ENCODE data around the gene CCDC183. TPM values are rescaled to one million over a fixed set of nuclear protein-coding genes. Genes with fewer than 3 reads are reported as not detected.
A peak's percentile ranks its signal among the peaks of the same experiment; 100 is the strongest.

Gene CCDC183
- total RNA-seq, 1 experiment from 2014 or later: 3.6 TPM

DNA sequence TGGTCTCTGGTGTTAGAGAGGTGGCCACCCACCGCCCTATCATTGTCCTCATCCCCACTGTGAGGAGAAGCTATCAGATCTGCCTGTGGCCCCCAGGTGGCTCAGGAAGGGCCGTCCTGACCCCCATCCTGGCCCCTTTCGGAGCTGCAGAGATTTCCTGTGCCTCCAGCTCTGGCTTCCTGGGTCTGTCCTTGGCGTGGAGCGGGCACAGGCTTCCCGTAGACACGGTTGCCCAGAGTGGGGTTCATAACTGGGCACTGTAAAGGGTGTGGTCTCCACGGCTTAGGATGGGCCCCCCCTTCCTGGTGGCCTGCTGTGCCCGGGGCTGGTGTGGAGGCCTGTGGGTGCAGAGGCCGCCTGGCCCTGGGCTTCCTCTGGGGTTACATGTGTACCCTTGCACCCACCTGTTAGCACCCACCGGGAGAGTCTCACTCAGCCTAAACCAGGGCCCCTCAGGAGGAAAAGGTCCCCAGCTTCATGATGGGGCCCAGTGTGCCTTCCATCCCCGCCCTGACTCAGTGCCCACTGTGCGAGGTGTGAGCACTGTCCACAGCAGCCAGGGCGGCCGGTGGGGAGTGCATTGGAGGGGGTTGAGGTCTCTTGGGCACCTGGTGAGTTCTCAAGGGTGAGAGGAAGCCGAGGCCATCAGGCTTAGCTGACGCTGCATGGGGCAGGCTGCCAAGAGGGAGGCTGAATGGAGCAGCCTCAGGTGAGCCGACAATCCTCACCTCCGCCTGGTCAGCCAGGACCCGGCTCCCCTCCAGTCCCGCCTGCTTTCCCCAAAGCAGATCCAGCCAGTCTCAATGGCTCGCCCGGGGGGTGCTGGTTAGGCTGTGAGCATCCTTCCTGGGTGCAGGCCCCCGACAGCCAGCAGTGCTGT lies 30.8 kb downstream of the CCDC183 start:
- ChIA-PET CTCF (no interaction called here), POLR2A (ENCODE audit: unreplicated experiment) (no interaction called here)
- peak in 1 of 2 experiments; percentile 13 for DNase-seq
- no peaks in the 10 kb centered on the region for H3K79me2 ChIP-seq (ENCODE audit: low read depth)
- no peaks in the 10 kb centered on the region for H3K27me3 ChIP-seq (ENCODE audit: insufficient read depth, low read depth)
- intact Hi-C loops (cut with micrococcal nuclease; ENCODE audit: unreplicated experiment): no loop called here
- H3K9me3 ChIP-seq (ENCODE audit: insufficient read depth, low read depth): no peaks in the 10 kb centered on the region
- no peak overlapping the region for H3K27ac ChIP-seq
- peaks cover 11% of the 10 kb centered on the region for H4K20me1 ChIP-seq (ENCODE audit: insufficient read depth)
- no peaks in the 10 kb centered on the region for H3K36me3 ChIP-seq (ENCODE audit: low read depth)
- H3K9me2 ChIP-seq (ENCODE audit: insufficient read depth): no peaks in the 10 kb centered on the region
- no peaks in the 10 kb centered on the region for H3F3A ChIP-seq (ENCODE audit: insufficient read depth, low read depth)
- no peak for TF ChIP-seq EZH2 (IDR thresholded peaks at IDR 0.05; ENCODE audit: low read depth)
- TF ChIP-seq, protein P1, sequence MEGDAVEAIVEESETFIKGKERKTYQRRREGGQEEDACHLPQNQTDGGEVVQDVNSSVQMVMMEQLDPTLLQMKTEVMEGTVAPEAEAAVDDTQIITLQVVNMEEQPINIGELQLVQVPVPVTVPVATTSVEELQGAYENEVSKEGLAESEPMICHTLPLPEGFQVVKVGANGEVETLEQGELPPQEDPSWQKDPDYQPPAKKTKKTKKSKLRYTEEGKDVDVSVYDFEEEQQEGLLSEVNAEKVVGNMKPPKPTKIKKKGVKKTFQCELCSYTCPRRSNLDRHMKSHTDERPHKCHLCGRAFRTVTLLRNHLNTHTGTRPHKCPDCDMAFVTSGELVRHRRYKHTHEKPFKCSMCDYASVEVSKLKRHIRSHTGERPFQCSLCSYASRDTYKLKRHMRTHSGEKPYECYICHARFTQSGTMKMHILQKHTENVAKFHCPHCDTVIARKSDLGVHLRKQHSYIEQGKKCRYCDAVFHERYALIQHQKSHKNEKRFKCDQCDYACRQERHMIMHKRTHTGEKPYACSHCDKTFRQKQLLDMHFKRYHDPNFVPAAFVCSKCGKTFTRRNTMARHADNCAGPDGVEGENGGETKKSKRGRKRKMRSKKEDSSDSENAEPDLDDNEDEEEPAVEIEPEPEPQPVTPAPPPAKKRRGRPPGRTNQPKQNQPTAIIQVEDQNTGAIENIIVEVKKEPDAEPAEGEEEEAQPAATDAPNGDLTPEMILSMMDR (conservative IDR thresholded peaks at IDR 0.05): no peak
- no peaks in the 10 kb centered on the region for H3K4me1 ChIP-seq (replicated peaks; ENCODE audit: insufficient read depth)
- no TSS peak for BruUV-seq (replicated peaks)
- no peak overlapping the region for H2AFZ ChIP-seq
- H3K4me3 ChIP-seq: no peak overlapping the region
- no peak overlapping the region for H3K4me2 ChIP-seq

DNA sequence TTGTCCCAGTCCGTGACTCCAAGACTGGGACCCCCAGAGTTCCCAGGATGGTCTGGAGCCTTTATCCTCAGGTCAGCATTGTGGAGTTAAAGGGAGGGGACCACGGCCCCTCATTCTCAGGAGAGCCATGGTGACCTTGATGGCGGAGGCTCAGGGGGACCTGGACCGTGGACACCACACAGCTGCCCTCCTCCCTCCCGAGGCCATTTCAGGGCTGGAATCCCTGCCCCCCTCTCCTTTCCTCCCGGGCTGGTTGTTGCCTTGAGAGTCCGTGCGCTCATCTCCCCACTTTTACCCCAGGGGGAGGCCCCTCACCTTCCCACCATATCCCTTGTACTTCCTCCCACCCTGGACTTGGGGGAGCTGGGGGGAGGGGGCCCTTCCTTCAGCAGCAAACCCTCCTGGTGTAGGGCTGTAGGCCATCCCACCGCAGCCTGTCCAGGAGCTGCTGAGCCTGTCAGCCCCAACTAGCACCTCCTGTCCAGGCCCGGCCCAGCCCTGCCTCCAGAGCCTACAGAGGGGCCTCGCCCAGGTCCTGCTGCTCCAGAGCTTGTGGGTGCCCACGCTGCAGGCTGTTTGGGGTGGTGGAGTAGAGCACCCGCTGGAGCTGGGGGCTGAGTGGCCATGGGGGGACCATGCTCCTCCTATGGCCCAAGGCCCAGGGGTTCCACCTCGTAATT lies 31.8 kb downstream of the CCDC183 start:
- Histone ChIP-seq H3K9me2 (ENCODE audit: insufficient read depth) (no peaks in the 10 kb centered on the region), H3K27me3 (ENCODE audit: insufficient read depth, low read depth) (no peaks in the 10 kb centered on the region), H2AFZ (no peak overlapping the region), H4K20me1 (ENCODE audit: insufficient read depth) (peaks cover 6% of the 10 kb centered on the region; the same call in 1 of the 2 replicates), H3K4me1 (replicated peaks; ENCODE audit: insufficient read depth) (no peaks in the 10 kb centered on the region), H3K9me3 (ENCODE audit: insufficient read depth, low read depth) (no peaks in the 10 kb centered on the region), H3K4me2 (no peak overlapping the region), H3K4me3 (no peak overlapping the region), H3K79me2 (ENCODE audit: low read depth) (no peaks in the 10 kb centered on the region), H3K36me3 (ENCODE audit: low read depth) (no peaks in the 10 kb centered on the region), H3K27ac (no peak overlapping the region), H3F3A (ENCODE audit: insufficient read depth, low read depth) (no peaks in the 10 kb centered on the region; the same call in 1 of the 2 replicates)
- ChIA-PET POLR2A (ENCODE audit: unreplicated experiment) (no interaction called here), CTCF (no interaction called here)
- intact Hi-C loops (cut with micrococcal nuclease; ENCODE audit: unreplicated experiment): no loop called here
- no peak for TF ChIP-seq EZH2 (IDR thresholded peaks at IDR 0.05; ENCODE audit: low read depth)
- TF ChIP-seq, protein P1 (conservative IDR thresholded peaks at IDR 0.05): no peak
- peak in 1 of 2 experiments; percentile 28 for DNase-seq
- no TSS peak for BruUV-seq (replicated peaks)

DNA sequence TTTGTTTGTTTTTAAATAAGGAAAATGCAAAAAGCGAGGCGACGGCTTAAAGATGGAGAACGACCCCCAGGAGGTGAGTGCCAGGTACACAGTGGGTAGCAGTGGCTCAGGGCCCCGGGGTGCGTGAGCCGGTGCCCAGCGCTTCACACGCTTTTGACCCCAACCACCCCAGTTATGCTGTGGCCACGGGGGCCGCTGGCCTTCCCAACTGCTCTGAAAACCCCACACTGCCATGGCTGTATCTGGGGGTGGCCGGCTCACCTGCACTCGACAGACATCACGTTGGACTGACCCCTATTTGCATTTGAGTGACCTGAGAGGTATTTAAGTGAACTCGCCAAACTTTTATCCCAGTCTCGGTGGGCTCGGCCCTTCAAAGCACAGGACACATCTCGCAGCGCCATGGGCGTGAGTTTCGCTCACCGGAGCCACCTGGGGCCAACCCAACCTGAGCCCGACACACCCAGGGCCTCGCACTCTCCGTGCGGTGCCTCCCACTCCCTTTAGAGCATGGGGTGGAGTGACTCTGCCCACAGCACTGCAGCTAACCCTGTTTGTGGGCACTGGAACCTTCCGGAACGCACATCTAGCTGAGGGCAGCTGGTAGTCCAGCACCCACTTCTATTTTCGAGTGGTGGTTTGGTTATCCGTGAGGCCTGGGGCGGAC lies 32.5 kb downstream of the CCDC183 start:
- TF ChIP-seq EZH2 (IDR thresholded peaks at IDR 0.05; ENCODE audit: low read depth): no peak
- TF ChIP-seq, protein P1 (conservative IDR thresholded peaks at IDR 0.05): no peak
- peaks cover 6% of the 10 kb centered on the region; the same call in 1 of the 2 replicates for H4K20me1 ChIP-seq (ENCODE audit: insufficient read depth)
- H3F3A ChIP-seq (ENCODE audit: insufficient read depth, low read depth): peaks cover 1% of the 10 kb centered on the region; the same call in 1 of the 2 replicates
- no peaks in the 10 kb centered on the region for H3K4me1 ChIP-seq (replicated peaks; ENCODE audit: insufficient read depth)
- no peaks in the 10 kb centered on the region for H3K9me2 ChIP-seq (ENCODE audit: insufficient read depth)
- H3K79me2 ChIP-seq (ENCODE audit: low read depth): no peaks in the 10 kb centered on the region
- DNase-seq: peak in 1 of 2 experiments; percentile 20
- CTCF ChIA-PET: no interaction called here
- H3K4me3 ChIP-seq: no peak overlapping the region
- intact Hi-C loops (cut with micrococcal nuclease; ENCODE audit: unreplicated experiment): no loop called here
- no peaks in the 10 kb centered on the region for H3K27me3 ChIP-seq (ENCODE audit: insufficient read depth, low read depth)
- H3K9me3 ChIP-seq (ENCODE audit: insufficient read depth, low read depth): no peaks in the 10 kb centered on the region
- POLR2A ChIA-PET (ENCODE audit: unreplicated experiment): no interaction called here
- no peak overlapping the region for H3K27ac ChIP-seq
- H2AFZ ChIP-seq: no peak overlapping the region
- no TSS peak for BruUV-seq (replicated peaks)
- H3K36me3 ChIP-seq (ENCODE audit: low read depth): no peaks in the 10 kb centered on the region
- no peak overlapping the region for H3K4me2 ChIP-seq
